KMS-11 (cell line): ENCODE results near the gene CD101.

Experiments used
- H2AFZ ChIP-seq: fragments of 200-600 bp; sonication (generic); 2 replicates; pipeline ENCODE4 v1.6.1; 2016; ENCODE audit warnings: antibody characterized with exemption, mixed run types, low read depth
- H3K27ac ChIP-seq: fragments of 200-600 bp; sonication (generic); 2 replicates; pipeline ENCODE4 v1.6.1; 2016; ENCODE audit warnings: mild to moderate bottlenecking, mixed run types
- H3K27me3 ChIP-seq: fragments of 200-600 bp; sonication (generic); 2 replicates; pipeline ENCODE4 v1.6.1; 2017; ENCODE audit warnings: mild to moderate bottlenecking, low read depth, mixed run types, moderate library complexity; ENCODE audit not compliant: insufficient read depth
- H3K36me3 ChIP-seq: fragments of 200-600 bp; sonication (generic); 2 replicates; pipeline ENCODE4 v1.6.1; 2017; ENCODE audit warnings: mild to moderate bottlenecking, mixed run types; ENCODE audit not compliant: insufficient read depth
- H3K4me1 ChIP-seq: fragments of 200-600 bp; sonication (generic); 2 replicates; pipeline ENCODE4 v1.6.1; 2016; ENCODE audit warnings: mild to moderate bottlenecking, low read depth, mixed run types; ENCODE audit not compliant: poor library complexity, severe bottlenecking
- H3K4me2 ChIP-seq: fragments of 200-600 bp; sonication (generic); 2 replicates; pipeline ENCODE4 v1.7.0; 2016; ENCODE audit warnings: mild to moderate bottlenecking, mixed run types
- H3K4me3 ChIP-seq: fragments of 200-600 bp; sonication (generic); IDR thresholded peaks from 2 replicates; pipeline ENCODE4 v1.6.1; 2017; ENCODE audit warnings: low read depth, low read length, mixed read lengths; ENCODE audit not compliant: insufficient read depth
- H3K79me2 ChIP-seq: fragments of 200-600 bp; sonication (generic); 2 replicates; pipeline ENCODE4 v1.6.1; 2016; ENCODE audit warnings: low read depth, mixed run types; ENCODE audit not compliant: insufficient read depth
- H3K9ac ChIP-seq: fragments of 200-600 bp; sonication (generic); 2 replicates; pipeline ENCODE4 v1.6.1; 2016; ENCODE audit warnings: mild to moderate bottlenecking, mixed run types
- H4K20me1 ChIP-seq: fragments of 200-600 bp; sonication (generic); 2 replicates; pipeline ENCODE4 v1.6.1; 2016; ENCODE audit warnings: mild to moderate bottlenecking, mixed run types; ENCODE audit not compliant: insufficient read depth
- TF ChIP-seq, protein P1 (sequence below): fragments of 200-600 bp; sonication (generic); conservative IDR thresholded peaks from 2 replicates; pipeline ENCODE4 v1.6.1; 2017; ENCODE audit warnings: low read depth, mild to moderate bottlenecking, antibody characterized with exemption, low read length, moderate library complexity, mixed read lengths

CD101 gene

DNA sequence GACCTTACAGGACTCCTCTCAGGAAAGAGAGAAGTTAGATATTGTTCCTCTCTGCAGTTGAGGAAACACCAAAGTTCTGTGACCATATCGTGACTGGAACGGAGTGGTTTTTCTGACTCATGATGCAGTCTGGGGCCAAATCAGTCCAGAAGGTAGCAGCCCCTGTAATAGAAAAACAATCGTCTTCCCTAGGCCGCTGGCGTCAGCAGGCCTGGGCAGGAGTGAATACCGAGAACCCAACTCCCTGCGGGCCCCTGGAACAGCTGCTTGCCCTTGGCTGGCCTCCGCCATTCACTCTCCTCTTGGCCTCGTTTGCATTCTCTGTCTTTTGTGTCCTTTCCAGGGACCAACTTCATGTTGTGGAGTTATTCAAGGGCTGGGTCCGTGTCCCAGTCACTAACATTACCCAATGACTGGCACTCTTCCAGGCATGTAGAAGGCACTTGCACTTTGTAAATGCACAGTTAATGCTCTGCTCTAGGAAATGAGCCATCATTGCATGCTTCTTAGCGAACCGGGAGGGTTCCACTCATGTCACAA, 10.9 kb upstream of the CD101 start:
- H3K4me2 ChIP-seq: no peak overlapping the region
- no peaks in the 10 kb centered on the region for H3K27me3 ChIP-seq
- no peaks in the 10 kb centered on the region for H3K4me1 ChIP-seq
- H3K36me3 ChIP-seq: no peaks in the 10 kb centered on the region
- no peaks in the 10 kb centered on the region for H4K20me1 ChIP-seq
- no peak overlapping the region for H2AFZ ChIP-seq
- H3K27ac ChIP-seq: no peak overlapping the region
- H3K9ac ChIP-seq: no peak overlapping the region
- H3K79me2 ChIP-seq: no peaks in the 10 kb centered on the region
- no peak overlapping the region for H3K4me3 ChIP-seq
- TF ChIP-seq, protein P1, sequence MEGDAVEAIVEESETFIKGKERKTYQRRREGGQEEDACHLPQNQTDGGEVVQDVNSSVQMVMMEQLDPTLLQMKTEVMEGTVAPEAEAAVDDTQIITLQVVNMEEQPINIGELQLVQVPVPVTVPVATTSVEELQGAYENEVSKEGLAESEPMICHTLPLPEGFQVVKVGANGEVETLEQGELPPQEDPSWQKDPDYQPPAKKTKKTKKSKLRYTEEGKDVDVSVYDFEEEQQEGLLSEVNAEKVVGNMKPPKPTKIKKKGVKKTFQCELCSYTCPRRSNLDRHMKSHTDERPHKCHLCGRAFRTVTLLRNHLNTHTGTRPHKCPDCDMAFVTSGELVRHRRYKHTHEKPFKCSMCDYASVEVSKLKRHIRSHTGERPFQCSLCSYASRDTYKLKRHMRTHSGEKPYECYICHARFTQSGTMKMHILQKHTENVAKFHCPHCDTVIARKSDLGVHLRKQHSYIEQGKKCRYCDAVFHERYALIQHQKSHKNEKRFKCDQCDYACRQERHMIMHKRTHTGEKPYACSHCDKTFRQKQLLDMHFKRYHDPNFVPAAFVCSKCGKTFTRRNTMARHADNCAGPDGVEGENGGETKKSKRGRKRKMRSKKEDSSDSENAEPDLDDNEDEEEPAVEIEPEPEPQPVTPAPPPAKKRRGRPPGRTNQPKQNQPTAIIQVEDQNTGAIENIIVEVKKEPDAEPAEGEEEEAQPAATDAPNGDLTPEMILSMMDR: no peak

DNA sequence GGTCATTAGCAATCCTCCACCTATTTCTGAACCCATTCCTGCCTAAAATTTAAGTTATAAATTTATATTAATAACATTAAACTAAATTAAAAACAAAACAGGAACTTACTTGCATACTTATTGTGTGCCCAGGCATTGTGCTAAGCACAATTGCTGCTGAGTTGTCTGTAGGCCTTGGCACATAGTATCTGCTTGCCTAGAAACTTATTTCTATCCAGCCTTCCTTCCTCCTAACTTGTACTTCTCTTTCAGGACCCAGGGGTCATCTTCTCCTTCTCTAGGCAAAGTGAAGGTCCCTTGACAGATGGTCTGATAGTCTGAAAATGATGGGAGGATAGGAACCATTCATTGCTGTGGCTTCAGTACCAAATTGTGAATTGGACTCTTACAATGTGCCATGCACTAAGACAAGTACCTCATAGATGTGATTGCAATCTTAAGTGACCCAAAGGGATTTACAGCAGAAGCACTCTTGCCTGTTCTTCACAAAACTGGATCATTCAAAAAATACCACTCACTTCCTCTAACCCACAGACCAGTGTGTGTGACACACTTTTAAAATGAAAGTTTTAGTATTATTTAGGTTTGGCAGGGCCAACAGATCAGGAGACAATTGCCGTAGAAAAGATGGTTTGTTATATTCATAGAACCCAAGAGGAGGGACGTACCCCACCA, 10.3 kb upstream of the CD101 start:
- no peak overlapping the region for H3K9ac ChIP-seq
- H3K4me1 ChIP-seq: no peaks in the 10 kb centered on the region
- no peaks in the 10 kb centered on the region for H3K36me3 ChIP-seq
- no peaks in the 10 kb centered on the region for H3K79me2 ChIP-seq
- H4K20me1 ChIP-seq: no peaks in the 10 kb centered on the region
- H2AFZ ChIP-seq: no peak overlapping the region
- H3K27me3 ChIP-seq: no peaks in the 10 kb centered on the region
- no peak overlapping the region for H3K4me3 ChIP-seq
- TF ChIP-seq, protein P1: no peak
- no peak overlapping the region for H3K4me2 ChIP-seq
- no peak overlapping the region for H3K27ac ChIP-seq

DNA sequence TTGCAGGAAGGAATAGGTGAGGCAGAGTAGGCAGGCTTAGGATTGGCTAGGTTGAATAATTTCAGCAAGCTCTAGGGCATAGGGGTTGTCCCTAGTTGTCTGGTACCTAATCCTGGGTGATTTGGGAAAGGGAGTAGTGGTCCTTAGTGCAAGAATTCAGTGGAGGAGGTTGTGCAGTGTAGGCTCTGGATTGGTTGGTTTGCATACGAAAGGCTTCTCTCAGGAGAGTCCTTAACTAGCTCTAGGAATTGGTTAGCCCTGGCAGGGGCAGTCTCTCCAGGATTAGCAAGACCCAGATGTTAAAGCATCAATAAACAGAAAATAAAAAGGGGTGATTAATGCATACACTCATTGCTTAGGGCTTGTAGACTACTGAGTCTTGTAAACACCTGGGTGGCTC, 9.6 kb upstream of the CD101 start:
- Histone ChIP-seq H2AFZ (no peak overlapping the region), H3K4me1 (no peaks in the 10 kb centered on the region), H3K36me3 (no peaks in the 10 kb centered on the region), H3K27ac (no peak overlapping the region), H3K79me2 (no peaks in the 10 kb centered on the region), H3K4me3 (no peak overlapping the region), H4K20me1 (no peaks in the 10 kb centered on the region), H3K4me2 (no peak overlapping the region), H3K9ac (no peak overlapping the region), H3K27me3 (no peaks in the 10 kb centered on the region)
- TF ChIP-seq, protein P1: no peak

DNA sequence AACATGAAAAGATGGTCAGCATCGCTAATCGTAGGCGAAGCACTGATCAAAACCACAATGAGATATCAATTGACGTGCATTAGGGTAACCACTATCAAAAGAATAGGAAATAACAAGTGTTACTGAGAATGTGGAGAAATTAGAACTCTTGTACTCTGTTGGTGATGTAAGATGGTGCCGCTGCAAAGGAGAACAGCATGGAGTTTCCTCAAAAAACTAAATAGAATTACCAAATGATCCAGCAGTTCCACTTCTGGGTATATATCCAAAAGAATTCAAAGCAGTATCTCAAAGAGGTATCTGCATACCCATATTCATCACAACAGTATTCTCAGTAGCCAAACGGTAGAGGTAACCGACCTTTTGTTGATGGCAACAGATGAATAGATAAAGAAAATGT, 8.3 kb upstream of the CD101 start:
- no peaks in the 10 kb centered on the region for H3K4me1 ChIP-seq

More for the DNA sequence above, 8.3 kb upstream of the CD101 start:
- Histone ChIP-seq H2AFZ (no peak overlapping the region), H3K27me3 (no peaks in the 10 kb centered on the region), H4K20me1 (no peaks in the 10 kb centered on the region), H3K4me3 (no peak overlapping the region), H3K9ac (no peak overlapping the region), H3K27ac (no peak overlapping the region), H3K79me2 (no peaks in the 10 kb centered on the region), H3K36me3 (no peaks in the 10 kb centered on the region), H3K4me2 (no peak overlapping the region)
- TF ChIP-seq, protein P1: no peak
